Kidney epithelial cell (primary cell): Measurements from ENCODE around the gene ROR1. TPM values are rescaled to one million over a fixed set of nuclear protein-coding genes. Genes with fewer than 3 reads are reported as not detected.

Source experiments
- DNase-seq: peaks from one replicate; pipeline ENCODE4 v3.0.0-alpha.2; 2010; ENCODE audit warnings: low read depth
- H3K27me3 ChIP-seq: 2 replicates; pipeline ENCODE4 v1.6.0; 2011; ENCODE audit warnings: low read length; ENCODE audit not compliant: control insufficient read depth, insufficient read depth
- H3K36me3 ChIP-seq: 2 replicates; pipeline ENCODE4 v1.5.1; 2011; ENCODE audit warnings: low read length; ENCODE audit not compliant: control insufficient read depth, insufficient read depth
- H3K4me3 ChIP-seq: 2 replicates; pipeline ENCODE4 v1.5.1; 2011; ENCODE audit warnings: low read depth, mild to moderate bottlenecking, control low read depth, low read length
- CTCF ChIP-seq: IDR thresholded peaks from 2 replicates; pipeline ENCODE4 v1.5.1; 2011; ENCODE audit warnings: mild to moderate bottlenecking, moderate library complexity, low read length, control low read depth, inconsistent platforms; ENCODE audit not compliant: insufficient read depth, poor library complexity, severe bottlenecking
- total RNA-seq: library from RNA; depleted of rRNA; stranded (reverse); fragments of >200 nt; gene quantifications from 2 replicates; pipeline ENCODE4 v1.2.3, GENCODE V29; 2015

The ROR1 gene
- total RNA-seq, 1 donor from 2014 or later: 21.5 TPM

GRCh38 chr1:63750721-63751120 lies 23.1 kb upstream of the ROR1 start:
- Histone ChIP-seq H3K27me3 (no peaks in the 10 kb centered on the region), H3K36me3 (no peaks in the 10 kb centered on the region), H3K4me3 (no peak overlapping the region)
- no peak for DNase-seq
- TF ChIP-seq CTCF: no peak

- Histone ChIP-seq H3K36me3 (no peaks in the 10 kb centered on the region), H3K27me3 (no peaks in the 10 kb centered on the region), H3K4me3 (no peak overlapping the region)
- DNase-seq: no peak
- no peak for TF ChIP-seq CTCF
Measured at GRCh38 chr1:63752176-63752575, 21.6 kb upstream of the ROR1 start.

GRCh38 chr1:63753591-63753990 lies 20.2 kb upstream of the ROR1 start:
- Histone ChIP-seq H3K27me3 (no peaks in the 10 kb centered on the region), H3K4me3 (no peak overlapping the region), H3K36me3 (no peaks in the 10 kb centered on the region)
- no peak for DNase-seq
- no peak for TF ChIP-seq CTCF

- H3K4me3 ChIP-seq: no peak overlapping the region
- no peak for TF ChIP-seq CTCF
- H3K36me3 ChIP-seq: no peaks in the 10 kb centered on the region
- H3K27me3 ChIP-seq: no peaks in the 10 kb centered on the region
- DNase-seq: no peak
Measured at GRCh38 chr1:63756839-63757238, 17.0 kb upstream of the ROR1 start.

GRCh38 chr1:63757334-63757733 lies 16.5 kb upstream of the ROR1 start:
- Histone ChIP-seq H3K27me3 (no peaks in the 10 kb centered on the region), H3K36me3 (no peaks in the 10 kb centered on the region), H3K4me3 (no peak overlapping the region)
- no peak for TF ChIP-seq CTCF
- DNase-seq: no peak

- no peak for TF ChIP-seq CTCF
- no peak for DNase-seq
- no peaks in the 10 kb centered on the region for H3K36me3 ChIP-seq
- no peaks in the 10 kb centered on the region for H3K27me3 ChIP-seq
- no peak overlapping the region for H3K4me3 ChIP-seq
Measured at GRCh38 chr1:63758791-63759190, 15.0 kb upstream of the ROR1 start.
